Skeletal muscle tissue (tissue), 4 donors: ENCODE data around the gene ULBP3. TPM values are rescaled to one million over a fixed set of nuclear protein-coding genes. Genes with fewer than 3 reads are reported as not detected.

Experiments used
- H3K27ac ChIP-seq: one replicate; pipeline ENCODE4 v1.7.0; 2013; ENCODE audit warnings: mild to moderate bottlenecking, low read depth, low read length, inconsistent platforms
- H3K27me3 ChIP-seq, 3 donors: one replicate each; pipeline ENCODE4 v1.7.0; 2013; ENCODE audit warnings: low read length in 3 of 3; ENCODE audit not compliant: control insufficient read depth in 3 of 3, insufficient read depth in 3 of 3
- H3K36me3 ChIP-seq, 3 donors: one replicate each; pipeline ENCODE4 v1.7.0; 2013; ENCODE audit warnings: low read length in 3 of 3; ENCODE audit not compliant: control insufficient read depth in 3 of 3, insufficient read depth in 3 of 3
- H3K4me1 ChIP-seq, 3 donors: one replicate each; pipeline ENCODE4 v1.7.0; 2013; ENCODE audit warnings: low read length in 3 of 3, mild to moderate bottlenecking in 3 of 3; ENCODE audit not compliant: control insufficient read depth in 3 of 3, insufficient read depth in 3 of 3
- H3K4me3 ChIP-seq, 3 donors: one replicate each; pipeline ENCODE4 v1.7.0; 2013; ENCODE audit warnings: low read length in 3 of 3
- H3K9ac ChIP-seq, 3 donors: one replicate each; pipeline ENCODE4 v1.7.0; 2013; ENCODE audit warnings: low read length in 3 of 3, mild to moderate bottlenecking in 3 of 3, moderate library complexity in 2 of 3, low read depth in 1 of 3
- H3K9me3 ChIP-seq, 3 donors: one replicate each; pipeline ENCODE4 v1.7.0; 2013; ENCODE audit warnings: low read length in 3 of 3; ENCODE audit not compliant: control insufficient read depth in 3 of 3
- total RNA-seq: library from RNA; depleted of rRNA; stranded (reverse); fragments of >200 nt; gene quantifications from one replicate; pipeline ENCODE4 v1.2.3, GENCODE V29; 2014
- donor health status: Osteomylitis.

The ULBP3 gene
- total RNA-seq, 1 donor from 2014 or later: 1.0 TPM

DNA sequence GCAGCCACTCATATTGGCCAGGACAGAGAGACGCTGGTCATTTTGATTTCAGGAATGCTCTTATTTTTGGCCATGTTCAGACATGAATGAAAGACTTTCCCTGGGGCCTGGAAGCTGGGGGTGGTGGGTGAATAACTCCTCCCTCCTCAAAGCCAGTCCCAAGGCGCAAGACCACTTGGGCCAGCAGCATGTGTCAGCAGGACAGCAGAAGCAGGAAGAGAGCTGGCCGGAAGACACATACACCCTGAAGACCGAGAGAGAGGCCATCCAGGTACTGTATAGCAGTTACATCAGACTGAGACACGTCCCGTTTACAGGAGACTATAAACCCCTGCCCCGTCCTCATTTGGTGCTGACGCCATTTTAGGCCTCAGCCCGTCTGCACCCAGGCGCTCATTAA, 29.2 kb upstream of the ULBP3 start:
- no peak overlapping the region for H3K4me3 ChIP-seq
- H3K27ac ChIP-seq: no peak overlapping the region
- peaks cover 0 to 3% (median 0%) of the 10 kb centered on the region in 3 donors for H3K27me3 ChIP-seq
- no peaks in the 10 kb centered on the region for H3K36me3 ChIP-seq
- no peaks in the 10 kb centered on the region for H3K4me1 ChIP-seq
- H3K9me3 ChIP-seq: no peaks in the 10 kb centered on the region
- H3K9ac ChIP-seq: no peak overlapping the region

DNA sequence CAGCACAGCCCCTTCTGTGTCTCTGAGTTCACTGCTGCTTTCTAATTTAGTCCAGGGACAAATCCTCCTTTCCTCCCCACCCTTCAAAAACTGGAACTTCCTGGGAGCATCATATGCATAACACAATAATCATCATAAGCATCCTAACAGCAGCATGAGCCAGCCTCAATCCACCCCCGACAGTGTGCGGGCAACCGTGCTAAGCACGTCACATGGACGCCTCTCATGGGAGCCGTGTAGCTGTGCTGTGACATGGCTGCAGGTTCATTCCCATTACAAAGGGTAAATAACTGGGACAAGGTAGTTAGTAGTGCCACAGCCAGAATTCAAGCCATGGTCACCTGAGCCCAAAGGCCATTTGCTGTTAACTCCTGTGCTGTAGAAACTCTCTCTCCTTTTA, 24.5 kb upstream of the ULBP3 start:
- no peaks in the 10 kb centered on the region for H3K36me3 ChIP-seq
- H3K9ac ChIP-seq: no peak overlapping the region
- H3K27me3 ChIP-seq: peaks cover 0 to 12% (median 2%) of the 10 kb centered on the region in 3 donors
- no peaks in the 10 kb centered on the region for H3K4me1 ChIP-seq
- no peak overlapping the region for H3K27ac ChIP-seq
- H3K9me3 ChIP-seq: no peaks in the 10 kb centered on the region
- H3K4me3 ChIP-seq: no peak overlapping the region

DNA sequence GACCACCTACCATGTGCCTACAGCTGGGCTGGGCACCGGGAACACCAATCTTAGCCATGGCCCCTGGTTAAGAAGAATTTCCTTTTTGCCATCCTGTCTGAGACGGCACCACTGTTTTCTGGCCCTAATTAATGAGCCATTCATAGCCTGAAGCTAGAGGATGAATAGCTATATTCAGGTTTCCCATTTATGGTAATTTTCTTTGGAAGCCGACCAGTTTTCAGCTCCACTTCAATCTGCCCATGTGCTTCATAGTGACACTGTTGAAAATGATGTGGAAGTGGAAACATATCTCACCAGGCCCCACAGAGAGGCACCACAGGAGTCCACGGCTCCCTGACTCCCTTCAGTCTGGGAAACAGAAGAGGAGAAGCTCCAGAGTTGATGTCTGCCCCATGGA, 22.6 kb upstream of the ULBP3 start:
- Histone ChIP-seq H3K4me1 (no peaks in the 10 kb centered on the region), H3K36me3 (no peaks in the 10 kb centered on the region), H3K27ac (no peak overlapping the region), H3K27me3 (peaks cover 0 to 12% (median 7%) of the 10 kb centered on the region in 3 donors), H3K4me3 (no peak overlapping the region), H3K9ac (no peak overlapping the region), H3K9me3 (no peaks in the 10 kb centered on the region)

DNA sequence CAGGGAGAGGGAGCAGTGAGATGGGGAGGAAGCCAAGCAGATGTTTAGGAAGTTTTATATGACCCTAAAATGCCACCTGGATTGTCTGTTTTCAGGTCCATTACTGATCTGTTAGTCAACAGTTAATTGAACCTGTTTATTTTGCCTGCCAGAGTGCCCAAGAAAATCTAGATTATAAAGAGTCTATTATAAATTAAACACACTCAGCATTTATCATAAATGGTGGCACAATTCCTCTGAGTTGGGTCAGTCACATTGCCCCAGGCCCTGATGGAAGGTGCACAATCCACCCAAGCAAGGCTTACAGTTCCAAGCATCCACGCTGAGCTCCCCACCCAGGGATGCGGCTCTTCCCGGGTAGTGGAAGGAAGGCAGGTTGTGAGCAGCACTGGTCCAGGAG, 21.4 kb upstream of the ULBP3 start:
- Histone ChIP-seq H3K27ac (no peak overlapping the region), H3K36me3 (no peaks in the 10 kb centered on the region), H3K4me3 (no peak overlapping the region), H3K9ac (no peak overlapping the region), H3K9me3 (no peaks in the 10 kb centered on the region), H3K27me3 (peaks cover 0 to 10% (median 7%) of the 10 kb centered on the region in 3 donors), H3K4me1 (no peaks in the 10 kb centered on the region)

DNA sequence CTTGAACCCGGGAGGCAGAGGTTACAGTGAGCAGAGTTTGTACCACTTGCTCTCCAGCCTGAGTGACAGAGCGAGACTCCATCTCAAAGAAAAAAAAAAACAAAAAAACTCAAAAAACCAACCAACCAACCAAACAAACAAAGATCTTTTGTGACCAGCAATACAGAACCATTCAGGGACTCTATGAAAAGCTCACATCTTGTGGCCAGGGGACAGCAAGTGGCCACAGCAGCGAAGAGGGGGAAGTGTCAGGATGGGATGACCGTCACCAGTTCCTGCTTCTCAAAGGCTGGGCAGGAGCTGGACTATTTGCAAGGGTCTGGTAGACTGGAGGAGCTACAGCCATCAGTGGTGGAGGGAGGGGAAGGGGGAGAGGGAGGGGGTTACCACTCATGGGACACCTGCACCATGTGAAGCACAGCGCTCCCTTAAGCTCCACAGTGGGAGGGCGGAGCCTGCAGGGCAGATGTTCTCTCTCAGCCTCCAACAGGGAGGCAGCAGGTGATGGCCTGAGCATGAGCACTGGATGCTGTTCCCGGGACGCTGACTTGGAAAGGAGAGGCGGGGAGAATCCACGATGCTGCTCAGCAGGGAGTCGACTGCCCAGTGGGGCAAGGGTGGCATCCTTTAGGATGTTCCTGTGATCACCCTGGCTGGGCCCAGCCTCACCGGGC, 19.7 kb upstream of the ULBP3 start:
- Histone ChIP-seq H3K27ac (no peak overlapping the region), H3K9ac (no peak overlapping the region), H3K36me3 (no peaks in the 10 kb centered on the region), H3K27me3 (peaks cover 0 to 13% (median 12%) of the 10 kb centered on the region in 3 donors), H3K4me1 (no peaks in the 10 kb centered on the region), H3K4me3 (no peak overlapping the region), H3K9me3 (no peaks in the 10 kb centered on the region)

DNA sequence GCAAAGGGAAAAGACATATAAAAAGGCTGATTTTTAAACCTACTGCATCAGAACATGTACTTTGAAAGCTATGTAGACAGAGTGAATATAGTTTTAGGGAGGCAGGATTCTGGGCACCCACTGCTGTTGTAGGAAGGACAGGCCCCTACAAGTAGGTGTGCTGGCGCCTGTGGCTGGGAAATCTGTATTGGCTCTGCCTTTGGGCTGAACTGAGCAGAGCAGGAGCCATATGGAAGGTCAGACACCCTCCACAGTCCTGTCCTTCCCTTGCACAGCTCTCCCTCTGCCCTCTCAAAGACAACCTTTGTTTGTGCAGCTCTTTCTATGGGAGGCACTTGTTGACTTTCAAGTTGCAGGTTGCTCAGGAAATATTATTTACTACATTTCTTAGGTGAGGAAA, 18.4 kb upstream of the ULBP3 start:
- Histone ChIP-seq H3K4me1 (no peaks in the 10 kb centered on the region), H3K36me3 (no peaks in the 10 kb centered on the region), H3K9me3 (no peaks in the 10 kb centered on the region), H3K27me3 (peaks cover 0 to 14% (median 12%) of the 10 kb centered on the region in 3 donors), H3K4me3 (no peak overlapping the region), H3K27ac (no peak overlapping the region), H3K9ac (no peak overlapping the region)

DNA sequence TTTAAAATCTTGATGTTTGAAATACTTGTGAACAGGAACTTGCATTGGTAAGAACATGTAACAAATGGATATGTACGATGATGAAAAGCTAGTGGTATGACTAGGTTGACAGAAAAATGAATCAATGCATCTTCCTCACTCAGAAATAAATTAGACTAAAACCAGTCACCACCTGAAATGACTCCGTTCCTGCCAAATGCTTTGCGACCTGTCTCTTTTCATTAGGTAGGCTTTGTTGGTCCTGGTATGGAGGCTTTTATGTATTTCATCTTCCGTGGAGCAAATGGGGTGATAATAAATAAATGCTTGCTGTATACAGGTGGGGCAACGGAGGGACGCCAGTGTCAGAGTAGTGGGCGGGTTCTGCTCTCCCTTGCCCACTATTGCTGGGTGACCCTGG, 17.1 kb upstream of the ULBP3 start:
- Histone ChIP-seq H3K27ac (no peak overlapping the region), H3K27me3 (peaks cover 0 to 14% (median 9%) of the 10 kb centered on the region in 3 donors), H3K4me3 (no peak overlapping the region), H3K9me3 (no peaks in the 10 kb centered on the region), H3K36me3 (no peaks in the 10 kb centered on the region), H3K9ac (no peak overlapping the region), H3K4me1 (no peaks in the 10 kb centered on the region)

DNA sequence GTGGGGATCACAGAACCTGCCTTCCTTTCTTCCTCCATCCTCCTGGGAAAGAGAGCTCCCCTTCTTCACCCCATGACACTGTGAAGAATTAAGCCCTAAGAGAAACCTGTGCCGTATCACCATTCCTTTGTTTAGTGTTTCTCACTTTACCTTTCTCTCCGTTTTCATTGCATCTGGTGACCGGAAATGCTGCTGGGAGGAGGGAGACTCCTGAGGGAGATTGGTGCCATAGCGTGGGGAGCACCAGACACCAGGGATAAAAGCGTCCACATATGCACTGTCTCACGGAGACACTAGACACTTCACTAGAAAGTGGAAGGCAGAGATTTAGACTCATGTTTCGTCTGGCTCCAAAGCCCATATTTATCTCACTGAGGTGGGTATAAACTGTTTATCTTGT, 15.5 kb upstream of the ULBP3 start:
- Histone ChIP-seq H3K27me3 (peaks cover 0 to 14% (median 9%) of the 10 kb centered on the region in 3 donors), H3K36me3 (no peaks in the 10 kb centered on the region), H3K9ac (no peak overlapping the region), H3K4me1 (no peaks in the 10 kb centered on the region), H3K4me3 (no peak overlapping the region), H3K27ac (no peak overlapping the region), H3K9me3 (no peaks in the 10 kb centered on the region)

DNA sequence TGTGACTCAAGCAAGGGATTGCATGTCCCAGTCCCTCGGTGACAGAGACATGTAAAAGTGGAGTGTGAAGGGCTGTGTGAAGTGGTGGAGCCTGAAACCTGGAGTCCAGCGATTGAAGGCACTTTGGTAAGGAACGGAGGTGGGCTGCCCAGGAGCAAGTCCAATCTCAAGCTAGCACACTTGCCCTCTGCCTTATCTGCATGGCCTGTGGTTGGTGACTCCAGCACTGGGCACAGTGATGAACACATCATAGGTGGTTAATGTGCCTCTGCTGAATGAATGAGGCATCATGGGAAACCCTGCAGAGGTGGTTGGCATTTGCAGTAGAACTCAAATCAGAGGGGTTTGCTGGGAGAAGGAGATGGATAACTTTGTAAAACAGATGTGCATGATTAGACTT, 14.9 kb upstream of the ULBP3 start:
- H3K9me3 ChIP-seq: no peaks in the 10 kb centered on the region
- no peaks in the 10 kb centered on the region for H3K4me1 ChIP-seq
- no peak overlapping the region for H3K9ac ChIP-seq
- no peaks in the 10 kb centered on the region for H3K36me3 ChIP-seq
- no peak overlapping the region for H3K27ac ChIP-seq
- H3K27me3 ChIP-seq: peaks cover 0 to 12% (median 6%) of the 10 kb centered on the region in 3 donors
- no peak overlapping the region for H3K4me3 ChIP-seq

DNA sequence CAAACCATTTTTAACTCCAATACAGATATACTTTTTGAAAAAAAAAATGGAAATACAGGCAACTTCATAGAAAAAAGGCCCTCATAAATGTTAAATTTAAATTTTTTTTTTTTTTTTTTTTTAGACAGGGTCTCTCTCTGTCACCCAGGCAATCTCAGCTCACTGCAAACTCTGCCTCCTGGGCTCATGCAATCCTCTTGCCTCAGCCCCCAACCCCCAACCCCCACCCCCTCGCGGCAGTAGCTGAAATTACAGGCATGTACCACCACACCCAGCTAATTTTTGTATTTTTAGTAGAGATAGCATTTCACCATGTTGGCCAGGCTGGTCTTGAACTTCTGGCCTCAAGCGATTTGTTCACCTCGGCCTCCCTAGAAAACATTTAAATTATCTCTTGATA, 12.8 kb upstream of the ULBP3 start:
- no peak overlapping the region for H3K27ac ChIP-seq
- no peak overlapping the region for H3K4me3 ChIP-seq
- no peaks in the 10 kb centered on the region for H3K9me3 ChIP-seq
- peaks cover 0 to 6% (median 2%) of the 10 kb centered on the region in 3 donors for H3K27me3 ChIP-seq
- H3K4me1 ChIP-seq: no peaks in the 10 kb centered on the region
- no peaks in the 10 kb centered on the region for H3K36me3 ChIP-seq
- H3K9ac ChIP-seq: no peak overlapping the region
